HCT116 (cell line): ENCODE data around the gene C1QA. TPM values are rescaled to one million over a fixed set of nuclear protein-coding genes. Genes with fewer than 3 reads are reported as not detected.

Experiments
- ATAC-seq: fragments of 200-7000 bp; cut with Tn5 transposase; 2 replicates; pipeline ENCODE4 v1.9.1; 2020; ENCODE audit warnings: mild to moderate bottlenecking, moderate library complexity
- BruUV-seq: library from RNA; stranded (reverse); fragments of 400-500 nt; replicated peaks from 2 replicates; lab custom pipeline; 2021; lab: Mats Ljungman, UMichigan
- CTCF ChIA-PET: fragments of 300-600 bp; sonication (Branson Sonifier 250); formaldehyde crosslinking; loops from one replicate; lab custom pipeline; 2021; ENCODE audit warnings: antibody characterized with exemption; lab: Charles Lee
- POLR2A ChIA-PET: fragments of 300-600, 350-600 bp; sonication (Branson Sonifier 250); formaldehyde crosslinking; loops from one replicate; lab custom pipeline; 2021; ENCODE audit warnings: antibody characterized with exemption; lab: Charles Lee
- RAD21 ChIA-PET, 2 experiments: fragments of 300-600 bp; sonication (Branson Sonifier 250); formaldehyde crosslinking; loops; one replicate each; lab custom pipeline; 2023; ENCODE audit warnings: low total read pairs in 2 of 2; ENCODE audit not compliant: uncharacterized antibody in 2 of 2, unreplicated experiment in 2 of 2, low non-redundant PET in 1 of 2; lab: Charles Lee
- DNase-seq: peaks from one replicate; pipeline ENCODE4 v3.0.0-alpha.2; 2010; ENCODE audit warnings: low read depth, low spot score
- H2AFZ ChIP-seq: fragments of 200-600 bp; shearing (Covaris generic), sonication (generic); 2 replicates; pipeline ENCODE4 v1.6.1; 2017; ENCODE audit warnings: low read depth, mixed run types, mixed read lengths, antibody characterized with exemption, low read length; ENCODE audit not compliant: poor library complexity, severe bottlenecking
- H3K27ac ChIP-seq: 2 replicates; pipeline ENCODE4 v1.5.1; 2012; ENCODE audit warnings: low read depth, low read length
- H3K27me3 ChIP-seq: fragments of 200-600 bp; sonication (generic); 2 replicates; pipeline ENCODE4 v1.6.1; 2016; ENCODE audit warnings: mixed run types, low read length, mixed read lengths; ENCODE audit not compliant: insufficient read depth
- H3K36me3 ChIP-seq, 2 experiments: fragments of 200-500 bp in 1 of 2; fragments of 200-600 bp in 1 of 2; sonication (Bioruptor generic) in 1 of 2; sonication (generic) in 1 of 2; 2 replicates each; pipeline versions ENCODE4 v1.5.1 to v1.6.1; 2014 to 2016; ENCODE audit warnings: low read length in 2 of 2, inconsistent platforms in 1 of 2, mixed read lengths in 1 of 2, mixed run types in 1 of 2; ENCODE audit not compliant: insufficient read depth in 2 of 2, control insufficient read depth in 1 of 2
- H3K4me1 ChIP-seq, 2 experiments: fragments of 200-600 bp in 1 of 2; sonication (generic) in 1 of 2; 2 replicates each; pipeline versions ENCODE4 v1.5.1 to v1.6.1; 2012 to 2017; ENCODE audit warnings: low read length in 2 of 2, inconsistent platforms in 1 of 2, mild to moderate bottlenecking in 1 of 2, mixed read lengths in 1 of 2, mixed run types in 1 of 2, moderate library complexity in 1 of 2; ENCODE audit not compliant: insufficient read depth in 2 of 2, control insufficient read depth in 1 of 2
- H3K4me2 ChIP-seq: fragments of 200-600 bp; sonication (generic); 2 replicates; pipeline ENCODE4 v1.6.1; 2017; ENCODE audit warnings: mixed run types, low read length, mixed read lengths
- H3K4me3 ChIP-seq, 2 experiments: fragments of 200-600 bp in 1 of 2; sonication (generic) in 1 of 2; replicated peaks in 1 of 2; 2 replicates each; pipeline ENCODE4 v1.5.1; 2011 to 2016; ENCODE audit warnings: low read length in 2 of 2, control low read depth in 1 of 2, low read depth in 1 of 2, mild to moderate bottlenecking in 1 of 2, mixed read lengths in 1 of 2, mixed run types in 1 of 2
- H3K79me2 ChIP-seq: fragments of 200-600 bp; sonication (generic); 2 replicates; pipeline ENCODE4 v1.6.1; 2017; ENCODE audit warnings: mild to moderate bottlenecking, mixed run types, low read length, moderate library complexity, mixed read lengths; ENCODE audit not compliant: insufficient read depth
- H3K9ac ChIP-seq: fragments of 200-600 bp; sonication (generic); 2 replicates; pipeline ENCODE4 v1.6.1; 2016; ENCODE audit warnings: low read length, mixed read lengths
- H3K9me2 ChIP-seq: fragments of 200-600 bp; sonication (generic), shearing (Covaris generic); 2 replicates; pipeline ENCODE4 v1.6.1; 2017; ENCODE audit warnings: mixed run types, mild to moderate bottlenecking, moderate library complexity; ENCODE audit not compliant: insufficient read depth
- H3K9me3 ChIP-seq, 2 experiments: fragments of 200-500 bp in 1 of 2; fragments of 200-600 bp in 1 of 2; sonication (Bioruptor generic) in 1 of 2; sonication (generic) in 1 of 2; 2 replicates each; pipeline ENCODE4 v1.6.1; 2014 to 2017; ENCODE audit warnings: low read length in 2 of 2, mixed read lengths in 2 of 2, inconsistent platforms in 1 of 2, low read depth in 1 of 2, mild to moderate bottlenecking in 1 of 2, mixed run types in 1 of 2, moderate library complexity in 1 of 2; ENCODE audit not compliant: control insufficient read depth in 1 of 2, insufficient read depth in 1 of 2
- H4K20me1 ChIP-seq: fragments of 200-600 bp; sonication (generic), shearing (Covaris generic); 2 replicates; pipeline ENCODE4 v1.6.1; 2017; ENCODE audit warnings: mixed run types, mild to moderate bottlenecking, moderate library complexity; ENCODE audit not compliant: insufficient read depth
- CBX3 ChIP-seq: IDR thresholded peaks from 2 replicates; pipeline ENCODE4 v1.6.1; 2012; ENCODE audit warnings: low read depth
- CEBPB ChIP-seq: IDR thresholded peaks from 2 replicates; pipeline ENCODE4 v1.6.1; 2012; ENCODE audit warnings: low read depth
- EGR1 ChIP-seq: IDR thresholded peaks from 2 replicates; pipeline ENCODE4 v1.6.1; 2012; ENCODE audit warnings: low read depth
- ELF1 ChIP-seq: IDR thresholded peaks from 2 replicates; pipeline ENCODE4 v1.6.1; 2012; ENCODE audit warnings: low read depth, borderline replicate concordance
- EZH2 ChIP-seq: fragments of 200-600 bp; sonication (generic); IDR thresholded peaks from 2 replicates; pipeline ENCODE4 v1.6.1; 2017; ENCODE audit warnings: antibody characterized with exemption, mixed run types
- FOSL1 ChIP-seq: IDR thresholded peaks from 2 replicates; pipeline ENCODE4 v1.6.1; 2012; ENCODE audit warnings: low read depth
- POLR2A ChIP-seq: IDR thresholded peaks from 2 replicates; pipeline ENCODE4 v1.7.0; 2011; ENCODE audit warnings: borderline replicate concordance; ENCODE audit not compliant: insufficient read depth, insufficient read length; ENCODE audit errors: extremely low read depth
- POLR2AphosphoS5 ChIP-seq: IDR thresholded peaks from 2 replicates; pipeline ENCODE4 v1.6.1; 2011; ENCODE audit warnings: mild to moderate bottlenecking, low read depth, low read length, moderate library complexity
- RAD21 ChIP-seq: IDR thresholded peaks from 2 replicates; pipeline ENCODE4 v1.6.1; 2012; ENCODE audit warnings: low read depth, mild to moderate bottlenecking
- SIN3A ChIP-seq: IDR thresholded peaks from 2 replicates; pipeline ENCODE4 v1.6.1; 2012; ENCODE audit warnings: low read depth
- SP1 ChIP-seq: IDR thresholded peaks from 2 replicates; pipeline ENCODE4 v1.6.1; 2012; ENCODE audit warnings: low read depth
- SRF ChIP-seq: IDR thresholded peaks from 2 replicates; pipeline ENCODE4 v1.6.1; 2012; ENCODE audit warnings: low read depth
- TCF7L2 ChIP-seq: IDR thresholded peaks from 2 replicates; pipeline ENCODE4 v1.7.0; 2011; ENCODE audit warnings: borderline replicate concordance, inconsistent platforms; ENCODE audit not compliant: insufficient read depth, insufficient read length; ENCODE audit errors: extremely low read depth
- ZFX ChIP-seq: fragments of 450-650 bp; IDR thresholded peaks from 2 replicates; pipeline ENCODE4 v1.6.1; 2017
- ZNF274 ChIP-seq: fragments of 200-500 bp; sonication (Bioruptor generic); IDR thresholded peaks from 2 replicates; pipeline ENCODE4 v1.6.1; 2014; ENCODE audit warnings: mild to moderate bottlenecking, low read depth, low read length, inconsistent platforms
- intact Hi-C: fragments of 100-400 bp; cut with micrococcal nuclease; formaldehyde crosslinking; loops from 2 replicates; pipeline ENCODE4 v1.10.0; 2022
- total RNA-seq: library from RNA; stranded (reverse); gene quantifications from one replicate; pipeline ENCODE4 v1.2.1, GENCODE V29; 2021; ENCODE audit not compliant: unreplicated experiment
- TF ChIP-seq, protein P1 (sequence below): IDR thresholded peaks from 2 replicates; pipeline ENCODE4 v1.6.1; 2012
- TF ChIP-seq, protein P2 (sequence below): IDR thresholded peaks from 2 replicates; pipeline ENCODE4 v1.6.1; 2011; ENCODE audit warnings: mild to moderate bottlenecking, low read length, moderate library complexity; ENCODE audit not compliant: insufficient replicate concordance; ENCODE audit errors: extremely low read depth
- TF ChIP-seq, protein P3 (sequence below): IDR thresholded peaks from 2 replicates; pipeline ENCODE4 v1.6.1; 2012; ENCODE audit warnings: low read depth
- TF ChIP-seq, protein P4 (sequence below): IDR thresholded peaks from 2 replicates; pipeline ENCODE4 v1.6.1; 2012
- TF ChIP-seq, protein P5 (sequence below), 3 experiments: fragments of 200-600 bp in 1 of 3; sonication (generic) in 1 of 3; IDR thresholded peaks in 2 of 3; conservative IDR thresholded peaks in 1 of 3; 2 replicates each; pipeline ENCODE4 v1.5.1; 2012 to 2017; ENCODE audit warnings: low read depth in 2 of 3, low read length in 2 of 3, antibody characterized with exemption in 1 of 3, borderline replicate concordance in 1 of 3, control low read depth in 1 of 3, mild to moderate bottlenecking in 1 of 3, mixed read lengths in 1 of 3, mixed run types in 1 of 3, moderate library complexity in 1 of 3; ENCODE audit not compliant: insufficient read depth in 1 of 3

C1QA gene
- total RNA-seq, 1 experiment from 2014 or later = 0.91 TPM

DNA sequence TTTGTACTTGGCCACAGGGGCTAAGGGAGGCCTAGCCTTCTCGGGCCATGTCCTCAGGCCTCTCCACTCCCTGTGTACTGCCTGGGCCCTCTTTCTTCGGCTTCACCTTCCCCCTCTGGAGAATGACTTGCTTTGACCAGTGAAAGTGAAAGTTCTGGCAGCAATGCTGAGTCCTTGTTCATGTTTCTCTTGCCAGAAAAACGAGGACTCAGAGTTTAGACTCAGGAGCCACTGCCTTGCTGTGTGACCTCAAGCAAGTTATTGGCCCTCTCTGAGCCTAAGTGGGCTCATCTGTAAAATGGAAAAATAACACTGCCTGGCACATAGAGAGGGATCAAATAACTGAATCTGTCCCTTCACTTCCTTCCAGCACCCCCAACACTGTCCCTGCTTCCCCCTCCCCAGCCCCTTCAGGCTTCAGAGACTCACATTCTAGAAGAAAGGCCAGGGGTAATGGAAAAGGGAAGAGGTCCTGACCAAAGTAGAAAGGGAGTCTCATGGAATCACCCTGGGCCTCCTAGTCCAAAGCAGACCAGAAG lies 1.5 kb downstream of the C1QA start:
- DNase-seq (no peak), ATAC-seq (no peak)
- intact Hi-C loops = no loop called here
- H3K79me2 ChIP-seq = no peaks in the 10 kb centered on the region
- RAD21 ChIA-PET = no interaction called here
- H2AFZ ChIP-seq = no peak overlapping the region
- no peaks in the 10 kb centered on the region for H3K36me3 ChIP-seq
- H3K9me3 ChIP-seq = no peaks in the 10 kb centered on the region
- POLR2A ChIA-PET = no interaction called here
- no peaks in the 10 kb centered on the region for H3K9me2 ChIP-seq
- H3K27me3 ChIP-seq = peaks cover 10% of the 10 kb centered on the region; the same call in 1 of the 2 replicates
- no peaks in the 10 kb centered on the region for H4K20me1 ChIP-seq
- BruUV-seq = no TSS peak
- no peak overlapping the region for H3K4me3 ChIP-seq
- CTCF ChIA-PET = no interaction called here
- no peak overlapping the region for H3K27ac ChIP-seq
- no peak overlapping the region for H3K4me2 ChIP-seq
- H3K9ac ChIP-seq = no peak overlapping the region
- TF ChIP-seq, protein P1, sequence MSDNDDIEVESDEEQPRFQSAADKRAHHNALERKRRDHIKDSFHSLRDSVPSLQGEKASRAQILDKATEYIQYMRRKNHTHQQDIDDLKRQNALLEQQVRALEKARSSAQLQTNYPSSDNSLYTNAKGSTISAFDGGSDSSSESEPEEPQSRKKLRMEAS = no peak
- no peak for TF ChIP-seq CBX3
- TF ChIP-seq, protein P2, sequence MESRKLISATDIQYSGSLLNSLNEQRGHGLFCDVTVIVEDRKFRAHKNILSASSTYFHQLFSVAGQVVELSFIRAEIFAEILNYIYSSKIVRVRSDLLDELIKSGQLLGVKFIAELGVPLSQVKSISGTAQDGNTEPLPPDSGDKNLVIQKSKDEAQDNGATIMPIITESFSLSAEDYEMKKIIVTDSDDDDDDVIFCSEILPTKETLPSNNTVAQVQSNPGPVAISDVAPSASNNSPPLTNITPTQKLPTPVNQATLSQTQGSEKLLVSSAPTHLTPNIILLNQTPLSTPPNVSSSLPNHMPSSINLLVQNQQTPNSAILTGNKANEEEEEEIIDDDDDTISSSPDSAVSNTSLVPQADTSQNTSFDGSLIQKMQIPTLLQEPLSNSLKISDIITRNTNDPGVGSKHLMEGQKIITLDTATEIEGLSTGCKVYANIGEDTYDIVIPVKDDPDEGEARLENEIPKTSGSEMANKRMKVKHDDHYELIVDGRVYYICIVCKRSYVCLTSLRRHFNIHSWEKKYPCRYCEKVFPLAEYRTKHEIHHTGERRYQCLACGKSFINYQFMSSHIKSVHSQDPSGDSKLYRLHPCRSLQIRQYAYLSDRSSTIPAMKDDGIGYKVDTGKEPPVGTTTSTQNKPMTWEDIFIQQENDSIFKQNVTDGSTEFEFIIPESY = no peak
- no peak for TF ChIP-seq SIN3A
- TF ChIP-seq EGR1 = no peak
- TF ChIP-seq TCF7L2 = no peak
- no peak for TF ChIP-seq ELF1
- TF ChIP-seq FOSL1 = no peak
- TF ChIP-seq, protein P3, sequence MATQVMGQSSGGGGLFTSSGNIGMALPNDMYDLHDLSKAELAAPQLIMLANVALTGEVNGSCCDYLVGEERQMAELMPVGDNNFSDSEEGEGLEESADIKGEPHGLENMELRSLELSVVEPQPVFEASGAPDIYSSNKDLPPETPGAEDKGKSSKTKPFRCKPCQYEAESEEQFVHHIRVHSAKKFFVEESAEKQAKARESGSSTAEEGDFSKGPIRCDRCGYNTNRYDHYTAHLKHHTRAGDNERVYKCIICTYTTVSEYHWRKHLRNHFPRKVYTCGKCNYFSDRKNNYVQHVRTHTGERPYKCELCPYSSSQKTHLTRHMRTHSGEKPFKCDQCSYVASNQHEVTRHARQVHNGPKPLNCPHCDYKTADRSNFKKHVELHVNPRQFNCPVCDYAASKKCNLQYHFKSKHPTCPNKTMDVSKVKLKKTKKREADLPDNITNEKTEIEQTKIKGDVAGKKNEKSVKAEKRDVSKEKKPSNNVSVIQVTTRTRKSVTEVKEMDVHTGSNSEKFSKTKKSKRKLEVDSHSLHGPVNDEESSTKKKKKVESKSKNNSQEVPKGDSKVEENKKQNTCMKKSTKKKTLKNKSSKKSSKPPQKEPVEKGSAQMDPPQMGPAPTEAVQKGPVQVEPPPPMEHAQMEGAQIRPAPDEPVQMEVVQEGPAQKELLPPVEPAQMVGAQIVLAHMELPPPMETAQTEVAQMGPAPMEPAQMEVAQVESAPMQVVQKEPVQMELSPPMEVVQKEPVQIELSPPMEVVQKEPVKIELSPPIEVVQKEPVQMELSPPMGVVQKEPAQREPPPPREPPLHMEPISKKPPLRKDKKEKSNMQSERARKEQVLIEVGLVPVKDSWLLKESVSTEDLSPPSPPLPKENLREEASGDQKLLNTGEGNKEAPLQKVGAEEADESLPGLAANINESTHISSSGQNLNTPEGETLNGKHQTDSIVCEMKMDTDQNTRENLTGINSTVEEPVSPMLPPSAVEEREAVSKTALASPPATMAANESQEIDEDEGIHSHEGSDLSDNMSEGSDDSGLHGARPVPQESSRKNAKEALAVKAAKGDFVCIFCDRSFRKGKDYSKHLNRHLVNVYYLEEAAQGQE = no peak
- TF ChIP-seq POLR2A = no peak
- no peak for TF ChIP-seq CEBPB
- TF ChIP-seq SRF = no peak
- TF ChIP-seq, protein P4, sequence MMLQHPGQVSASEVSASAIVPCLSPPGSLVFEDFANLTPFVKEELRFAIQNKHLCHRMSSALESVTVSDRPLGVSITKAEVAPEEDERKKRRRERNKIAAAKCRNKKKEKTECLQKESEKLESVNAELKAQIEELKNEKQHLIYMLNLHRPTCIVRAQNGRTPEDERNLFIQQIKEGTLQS = no peak
- no peak for TF ChIP-seq EZH2
- no peak for TF ChIP-seq ZNF274
- TF ChIP-seq POLR2AphosphoS5 = no peak
- TF ChIP-seq, protein P5, sequence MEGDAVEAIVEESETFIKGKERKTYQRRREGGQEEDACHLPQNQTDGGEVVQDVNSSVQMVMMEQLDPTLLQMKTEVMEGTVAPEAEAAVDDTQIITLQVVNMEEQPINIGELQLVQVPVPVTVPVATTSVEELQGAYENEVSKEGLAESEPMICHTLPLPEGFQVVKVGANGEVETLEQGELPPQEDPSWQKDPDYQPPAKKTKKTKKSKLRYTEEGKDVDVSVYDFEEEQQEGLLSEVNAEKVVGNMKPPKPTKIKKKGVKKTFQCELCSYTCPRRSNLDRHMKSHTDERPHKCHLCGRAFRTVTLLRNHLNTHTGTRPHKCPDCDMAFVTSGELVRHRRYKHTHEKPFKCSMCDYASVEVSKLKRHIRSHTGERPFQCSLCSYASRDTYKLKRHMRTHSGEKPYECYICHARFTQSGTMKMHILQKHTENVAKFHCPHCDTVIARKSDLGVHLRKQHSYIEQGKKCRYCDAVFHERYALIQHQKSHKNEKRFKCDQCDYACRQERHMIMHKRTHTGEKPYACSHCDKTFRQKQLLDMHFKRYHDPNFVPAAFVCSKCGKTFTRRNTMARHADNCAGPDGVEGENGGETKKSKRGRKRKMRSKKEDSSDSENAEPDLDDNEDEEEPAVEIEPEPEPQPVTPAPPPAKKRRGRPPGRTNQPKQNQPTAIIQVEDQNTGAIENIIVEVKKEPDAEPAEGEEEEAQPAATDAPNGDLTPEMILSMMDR (IDR thresholded peaks at IDR 0.05 in 2 of 3, conservative IDR thresholded peaks at IDR 0.05 in 1 of 3; ENCODE audit: borderline replicate concordance in 1 of 3, insufficient read depth in 1 of 3, low read depth in 2 of 3, low read length in 2 of 3) = no peak
- TF ChIP-seq ZFX = no peak
- no peak for TF ChIP-seq SP1
- TF ChIP-seq RAD21 = no peak
- no peaks in the 10 kb centered on the region for H3K4me1 ChIP-seq
